Trophoblast cell (in vitro differentiated cells and primary cell): ENCODE results near the gene DYNLT4.

Experiments
- DNase-seq, 2 donors: peaks; one replicate each; pipeline ENCODE4 v3.0.0-alpha.2; 2016
- H2AFZ ChIP-seq: 2 replicates; pipeline ENCODE4 v1.6.1; 2013; ENCODE audit warnings: low read length, moderate library complexity, mild to moderate bottlenecking; ENCODE audit not compliant: insufficient read depth, poor library complexity
- H2AK5ac ChIP-seq: 2 replicates; pipeline ENCODE4 v1.6.1; 2013; ENCODE audit warnings: mild to moderate bottlenecking, low read length
- H2BK120ac ChIP-seq: 2 replicates; pipeline ENCODE4 v1.6.1; 2013; ENCODE audit warnings: low read length, mild to moderate bottlenecking, moderate library complexity; ENCODE audit not compliant: insufficient read depth, poor library complexity
- H2BK12ac ChIP-seq: 2 replicates; pipeline ENCODE4 v1.6.1; 2013; ENCODE audit warnings: mild to moderate bottlenecking, low read length, moderate library complexity
- H2BK5ac ChIP-seq: 2 replicates; pipeline ENCODE4 v1.6.1; 2013; ENCODE audit warnings: low read length, low read depth, moderate library complexity, mild to moderate bottlenecking; ENCODE audit not compliant: poor library complexity
- H3K14ac ChIP-seq: 2 replicates; pipeline ENCODE4 v1.6.1; 2013; ENCODE audit warnings: mild to moderate bottlenecking, low read length
- H3K18ac ChIP-seq: 2 replicates; pipeline ENCODE4 v1.6.1; 2013; ENCODE audit warnings: mild to moderate bottlenecking, low read length
- H3K23ac ChIP-seq: 2 replicates; pipeline ENCODE4 v1.6.1; 2013; ENCODE audit warnings: low read length
- H3K27ac ChIP-seq: 2 replicates; pipeline ENCODE4 v1.5.1; 2013; ENCODE audit warnings: low read depth, mild to moderate bottlenecking, inconsistent platforms, low read length, moderate library complexity
- H3K27me3 ChIP-seq: 2 replicates; pipeline ENCODE4 v1.6.1; 2013; ENCODE audit warnings: inconsistent platforms, mild to moderate bottlenecking, low read length, moderate library complexity; ENCODE audit not compliant: insufficient read depth
- H3K36me3 ChIP-seq, 2 experiments: 1 replicate in 1 of 2; 2 replicates in 1 of 2; pipeline ENCODE4 v1.6.1; 2013; ENCODE audit warnings: low read length in 2 of 2, mild to moderate bottlenecking in 2 of 2, moderate library complexity in 1 of 2; ENCODE audit not compliant: insufficient read depth in 2 of 2, control insufficient read depth in 1 of 2
- H3K4ac ChIP-seq: 2 replicates; pipeline ENCODE4 v1.6.1; 2013; ENCODE audit warnings: low read depth, mild to moderate bottlenecking, low read length, moderate library complexity
- H3K4me1 ChIP-seq, 2 experiments: 1 replicate in 1 of 2; 2 replicates in 1 of 2; pipeline ENCODE4 v1.6.1; 2013; ENCODE audit warnings: low read length in 2 of 2, mild to moderate bottlenecking in 2 of 2, moderate library complexity in 1 of 2; ENCODE audit not compliant: insufficient read depth in 2 of 2, control insufficient read depth in 1 of 2
- H3K4me2 ChIP-seq: 2 replicates; pipeline ENCODE4 v1.6.1; 2013; ENCODE audit warnings: inconsistent platforms, mild to moderate bottlenecking, low read length, moderate library complexity
- H3K4me3 ChIP-seq: 2 replicates; pipeline ENCODE4 v1.5.1; 2013; ENCODE audit warnings: mild to moderate bottlenecking, low read depth, low read length, inconsistent platforms
- H3K79me1 ChIP-seq: one replicate; pipeline ENCODE4 v1.6.1; 2013; ENCODE audit warnings: low read length
- H3K79me2 ChIP-seq: 2 replicates; pipeline ENCODE4 v1.6.1; 2013; ENCODE audit warnings: low read length, mild to moderate bottlenecking; ENCODE audit not compliant: control insufficient read depth, insufficient read depth, poor library complexity
- H3K9ac ChIP-seq: 2 replicates; pipeline ENCODE4 v1.6.1; 2013; ENCODE audit warnings: mild to moderate bottlenecking, low read length
- H3K9me3 ChIP-seq: 2 replicates; pipeline ENCODE4 v1.6.1; 2013; ENCODE audit warnings: low read depth, mild to moderate bottlenecking, control low read depth, inconsistent platforms, low read length; ENCODE audit not compliant: insufficient read depth
- H4K12ac ChIP-seq: 2 replicates; pipeline ENCODE4 v1.6.1; 2013; ENCODE audit warnings: low read depth, mild to moderate bottlenecking, low read length, moderate library complexity
- H4K8ac ChIP-seq: 2 replicates; pipeline ENCODE4 v1.6.1; 2013; ENCODE audit warnings: low read depth, mild to moderate bottlenecking, low read length, moderate library complexity
- H4K91ac ChIP-seq: one replicate; pipeline ENCODE4 v1.6.1; 2013; ENCODE audit warnings: low read depth, mild to moderate bottlenecking, low read length, moderate library complexity
- WGBS: extraction: QIAGEN DNeasy Blood & Tissue Kit; methylation state at CpG from one replicate; pipeline ENCODE4 v1.1.7; 2013; ENCODE audit warnings: missing lambda C conversion rate; ENCODE audit not compliant: insufficient read length, insufficient coverage; ENCODE audit errors: extremely low coverage; 5-methylcytosine and 5-hydroxymethylcytosine counted together

The DYNLT4 gene

DNA sequence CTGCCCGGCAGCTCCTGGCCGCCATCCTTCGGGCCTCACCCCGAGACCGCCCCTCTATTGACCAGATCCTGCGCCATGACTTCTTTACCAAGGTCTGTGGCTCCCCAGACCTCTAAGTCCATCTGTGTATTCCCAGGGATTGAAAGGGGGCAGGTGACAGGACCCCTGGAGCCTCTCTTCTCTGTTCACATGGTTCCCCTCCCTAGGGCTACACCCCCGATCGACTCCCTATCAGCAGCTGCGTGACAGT, 4.2 kb downstream of the DYNLT4 start:
- no peak overlapping the region for H2AFZ ChIP-seq
- H3K4me2 ChIP-seq = no peak overlapping the region
- H3K36me3 ChIP-seq = peaks cover 44% of the 10 kb centered on the region in 2 experiments
- no peak overlapping the region for H4K8ac ChIP-seq
- WGBS = no CpG with 5 or more reads among the region's 9 CpGs
- no peak for DNase-seq
- no peak overlapping the region for H3K4me3 ChIP-seq
- peaks cover 32% of the 10 kb centered on the region for H3K79me1 ChIP-seq
- H3K4ac ChIP-seq = no peak overlapping the region
- H2AK5ac ChIP-seq = no peak overlapping the region
- no peak overlapping the region for H3K14ac ChIP-seq
- H3K18ac ChIP-seq = no peak overlapping the region
- H2BK120ac ChIP-seq = no peak overlapping the region
- no peak overlapping the region for H2BK5ac ChIP-seq
- H3K23ac ChIP-seq = no peak overlapping the region
- H3K9me3 ChIP-seq = no peaks in the 10 kb centered on the region
- peak overlapping the region; percentile 8 for H3K9ac ChIP-seq
- no peaks in the 10 kb centered on the region for H3K27me3 ChIP-seq
- no peak overlapping the region for H2BK12ac ChIP-seq
- peaks cover 23% of the 10 kb centered on the region for H3K79me2 ChIP-seq
- H4K12ac ChIP-seq = no peak overlapping the region
- peaks cover 39 to 40% of the 10 kb centered on the region in 2 experiments for H3K4me1 ChIP-seq
- no peak overlapping the region for H4K91ac ChIP-seq
- no peak overlapping the region for H3K27ac ChIP-seq

GRCh38 chr1:44802306-44803061, 4.7 kb downstream of the DYNLT4 start:
- no CpG with 5 or more reads among the region's 13 CpGs for WGBS
- Histone ChIP-seq H3K36me3 (peaks cover 44% of the 10 kb centered on the region in 2 experiments), H4K12ac (no peak overlapping the region), H2BK120ac (no peak overlapping the region), H3K4me1 (peaks cover 35% of the 10 kb centered on the region in 2 experiments), H3K9ac (peak overlapping the region; percentile 8), H3K27ac (no peak overlapping the region), H4K91ac (peak overlapping the region; percentile 15), H3K23ac (no peak overlapping the region), H3K79me2 (peaks cover 20% of the 10 kb centered on the region), H3K27me3 (no peaks in the 10 kb centered on the region), H3K4me2 (peak overlapping the region; percentile 51), H2AFZ (no peak overlapping the region), H3K4ac (peak overlapping the region; percentile 24), H2BK12ac (peak overlapping the region; percentile 25), H3K4me3 (peak overlapping the region; percentile 26), H2AK5ac (peak overlapping the region; percentile 67), H3K14ac (peak overlapping the region; percentile 30), H4K8ac (no peak overlapping the region), H3K18ac (peak overlapping the region; percentile 63), H3K79me1 (peaks cover 27% of the 10 kb centered on the region), H2BK5ac (no peak overlapping the region), H3K9me3 (no peaks in the 10 kb centered on the region)
- peak in 1 of 2 donors; percentile 12 for DNase-seq

DNA sequence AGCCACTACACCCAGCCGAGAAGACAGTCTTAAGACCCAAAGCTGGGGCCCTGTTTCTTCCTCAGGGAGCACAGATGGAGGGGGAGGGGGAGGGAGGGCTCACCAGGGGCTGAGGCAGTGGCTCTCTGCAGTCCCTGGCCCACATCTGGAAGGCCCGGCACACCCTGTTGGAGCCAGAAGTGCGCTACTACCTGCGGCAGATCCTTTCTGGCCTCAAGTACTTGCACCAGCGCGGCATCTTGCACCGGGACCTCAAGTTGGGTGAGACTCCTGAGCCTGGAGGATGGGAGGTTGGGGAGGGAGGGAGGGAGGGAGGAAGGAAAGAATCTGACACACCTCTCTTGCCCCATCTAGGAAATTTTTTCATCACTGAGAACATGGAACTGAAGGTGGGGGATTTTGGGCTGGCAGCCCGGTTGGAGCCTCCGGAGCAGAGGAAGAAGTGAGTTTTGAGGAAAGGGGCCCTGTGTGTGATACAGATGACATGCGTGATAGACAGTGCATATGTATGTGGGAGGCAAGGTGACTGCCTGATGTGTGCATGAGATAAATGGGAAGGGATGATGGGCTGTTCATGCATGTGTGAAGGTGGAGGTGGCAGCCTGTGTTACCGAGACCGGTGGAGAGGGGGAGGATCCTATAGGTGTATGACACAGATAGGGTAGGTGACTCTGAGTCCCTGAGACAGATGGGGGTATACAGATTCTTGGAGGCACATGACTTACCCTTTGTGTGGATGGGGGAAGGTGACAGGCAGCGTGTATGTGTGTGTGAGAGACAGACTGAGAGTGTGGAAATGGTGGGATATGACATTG, 5.5 kb downstream of the DYNLT4 start:
- Histone ChIP-seq H4K91ac (peak overlapping the region; percentile 15), H2AFZ (no peak overlapping the region), H3K4me2 (peak overlapping the region; percentile 51), H3K9ac (no peak overlapping the region), H3K4me3 (peak overlapping the region; percentile 37), H3K36me3 (peaks cover 44% of the 10 kb centered on the region in 2 experiments), H4K12ac (no peak overlapping the region), H2BK120ac (no peak overlapping the region), H3K27ac (no peak overlapping the region), H3K9me3 (no peaks in the 10 kb centered on the region), H3K23ac (no peak overlapping the region), H2BK12ac (peak overlapping the region; percentile 25), H3K79me2 (peaks cover 17% of the 10 kb centered on the region), H4K8ac (no peak overlapping the region), H2AK5ac (peak overlapping the region; percentile 67), H3K4ac (peak overlapping the region; percentile 24), H3K79me1 (peaks cover 21% of the 10 kb centered on the region), H3K27me3 (no peaks in the 10 kb centered on the region), H3K4me1 (peaks cover 30% of the 10 kb centered on the region in 2 experiments), H3K14ac (no peak overlapping the region), H3K18ac (peak overlapping the region; percentile 63), H2BK5ac (no peak overlapping the region)
- DNase-seq = peak in 1 of 2 donors; percentile 39
- no CpG with 5 or more reads among the region's 13 CpGs for WGBS

DNA sequence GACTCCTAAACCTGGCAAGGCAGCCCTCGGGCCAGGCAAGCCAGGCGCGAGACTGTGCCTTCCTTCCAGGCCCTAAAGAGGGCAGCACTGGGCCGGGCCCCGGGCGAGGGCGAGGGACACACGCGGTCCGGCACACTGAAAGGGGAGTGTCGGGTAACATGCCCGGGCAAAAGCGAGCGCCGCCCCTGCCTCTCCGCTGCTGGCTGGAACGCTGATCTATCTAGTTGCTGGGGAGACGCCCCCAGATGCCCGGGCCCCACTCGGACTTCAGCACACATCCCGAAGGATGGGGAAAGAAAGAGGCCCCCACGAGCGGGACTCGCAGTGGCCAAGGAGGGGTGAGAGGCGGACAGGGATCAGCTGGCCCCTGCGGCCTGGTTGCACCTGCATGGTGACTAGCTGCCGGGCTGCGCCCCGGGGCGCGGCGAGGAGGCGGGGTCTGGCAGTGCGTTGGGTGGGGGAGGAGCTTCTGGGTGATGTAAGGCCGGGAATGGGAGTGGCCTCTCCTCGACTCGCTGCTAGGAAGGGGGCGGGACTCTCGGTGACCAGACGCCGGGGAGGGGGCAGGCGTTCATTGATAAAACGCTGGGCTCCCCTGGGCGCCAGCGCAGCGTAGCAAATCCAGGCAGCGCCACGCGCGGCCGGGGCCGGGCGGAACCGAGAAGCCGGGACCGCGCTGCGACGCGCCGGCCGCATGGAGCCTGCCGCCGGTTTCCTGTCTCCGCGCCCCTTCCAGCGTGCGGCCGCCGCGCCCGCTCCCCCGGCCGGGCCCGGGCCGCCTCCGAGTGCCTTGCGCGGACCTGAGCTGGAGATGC, 7.2 kb downstream of the DYNLT4 start, which contains the start of gene PLK3:
Gene PLK3, plus strand, starts transcription at position 608 of the 815 bp plus-strand sequence. Its CDS starts 87 bp downstream, at position 695.
- peak within 1 kb of the TSS; percentile 88 for H2BK12ac ChIP-seq
- peak within 1 kb of the TSS; percentile 93 for H3K4me2 ChIP-seq
- H3K4me1 ChIP-seq = peaks cover 15 to 20% of the 10 kb centered on the region in 2 experiments
- H3K27me3 ChIP-seq = no peaks in the 10 kb centered on the region
- H3K14ac ChIP-seq = peak within 1 kb of the TSS; percentile 91
- H3K4ac ChIP-seq = peak within 1 kb of the TSS; percentile 22
- peak within 1 kb of the TSS; percentile 93 for H4K91ac ChIP-seq
- H3K9me3 ChIP-seq = no peaks in the 10 kb centered on the region
- H2AFZ ChIP-seq = peak within 1 kb of the TSS; percentile 43
- peaks cover 28 to 29% of the 10 kb centered on the region in 2 experiments for H3K36me3 ChIP-seq
- H2BK5ac ChIP-seq = peak within 1 kb of the TSS; percentile 97
- H3K9ac ChIP-seq = peak within 1 kb of the TSS; percentile 73
- no CpG with 5 or more reads among the region's 79 CpGs for WGBS
- peak within 1 kb of the TSS; percentile 83 for H3K4me3 ChIP-seq
- peaks cover 12% of the 10 kb centered on the region for H3K79me1 ChIP-seq
- H4K12ac ChIP-seq = peak within 1 kb of the TSS; percentile 83
- peak within 1 kb of the TSS; percentile 99 for H2BK120ac ChIP-seq
- H3K23ac ChIP-seq = no peak within 1 kb of the TSS
- peak within 1 kb of the TSS; percentile 73 for H2AK5ac ChIP-seq
- peak within 1 kb of the TSS; percentile 86 for H4K8ac ChIP-seq
- H3K18ac ChIP-seq = peak within 1 kb of the TSS; percentile 95
- peak; percentile 98 to 99 for DNase-seq
- H3K79me2 ChIP-seq = peaks cover 13% of the 10 kb centered on the region
- peak within 1 kb of the TSS; percentile 95 for H3K27ac ChIP-seq
